Mucosa of gallbladder (tissue), 1 donor: Measurements from ENCODE around the gene TIMM9. TPM values are rescaled to one million over a fixed set of nuclear protein-coding genes. Genes with fewer than 3 reads are reported as not detected.
"Not testable (repeated sequence)": the region's sequence is repeated elsewhere in the genome, so short reads cannot be mapped to it uniquely, and the experiment has no call there.

Source experiments
- DNase-seq: peaks from one replicate; pipeline ENCODE4 v3.0.0-alpha.2; 2020; ENCODE audit warnings: low spot score
- total RNA-seq: library from RNA; stranded (reverse); gene quantifications from one replicate; pipeline ENCODE4 v1.2.1, GENCODE V29; 2021
- donor health status: DM: no; HTN: no; CAD: no.

Gene TIMM9
- 29.8 TPM for total RNA-seq

GRCh38 chr14:58427281-58428117 lies at the start of gene TIMM9, which contains the start of gene KIAA0586:
Gene TIMM9 (minus strand): TSS chr14:58427531. CDS start chr14:58411945, 15,586 bp downstream.
Gene KIAA0586 (plus strand): TSS chr14:58427719. CDS start chr14:58428265, 546 bp downstream.
- peak; percentile 97 for DNase-seq

GRCh38 chr14:58476320-58476719 lies 49.0 kb upstream of the TIMM9 start:
- DNase-seq = no peak

GRCh38 chr14:58469309-58469708 lies 42.0 kb upstream of the TIMM9 start:
- DNase-seq = no peak

GRCh38 chr14:58467575-58467974 lies 40.2 kb upstream of the TIMM9 start:
- no peak for DNase-seq

GRCh38 chr14:58466459-58466858 lies 39.1 kb upstream of the TIMM9 start:
- no peak for DNase-seq

GRCh38 chr14:58465421-58465820 lies 38.1 kb upstream of the TIMM9 start:
- no peak for DNase-seq

GRCh38 chr14:58464652-58465051 lies 37.3 kb upstream of the TIMM9 start:
- no peak for DNase-seq

- DNase-seq = no peak
These were observed 35.8 kb upstream of the TIMM9 start for GRCh38 chr14:58463147-58463546.

GRCh38 chr14:58460772-58461171 lies 33.4 kb upstream of the TIMM9 start:
- DNase-seq = no peak

- no peak for DNase-seq
These were observed 28.4 kb upstream of the TIMM9 start for GRCh38 chr14:58455593-58456265.

- no peak for DNase-seq
These were observed 17.3 kb upstream of the TIMM9 start for GRCh38 chr14:58444627-58445026.

- no peak for DNase-seq
These were observed 12.1 kb upstream of the TIMM9 start for GRCh38 chr14:58439476-58439875.

GRCh38 chr14:58430156-58430555 lies 2.8 kb upstream of the TIMM9 start:
- no peak for DNase-seq

- no peak for DNase-seq
These were observed 870 bp upstream of the TIMM9 start for GRCh38 chr14:58428118-58428683.

- DNase-seq = peak; percentile 45
These were observed 556 bp downstream of the TIMM9 start for GRCh38 chr14:58426670-58427280.

GRCh38 chr14:58416934-58417333 lies 10.4 kb downstream of the TIMM9 start:
- not testable (repeated sequence) for DNase-seq

GRCh38 chr14:58415636-58416547 lies 11.4 kb downstream of the TIMM9 start:
- no peak for DNase-seq

- DNase-seq = no peak
These were observed 12.5 kb downstream of the TIMM9 start for GRCh38 chr14:58414845-58415244.

- DNase-seq = no peak
These were observed 18.6 kb downstream of the TIMM9 start for GRCh38 chr14:58408681-58409215.

GRCh38 chr14:58401587-58401986 lies 25.7 kb downstream of the TIMM9 start:
- DNase-seq = no peak

- no peak for DNase-seq
These were observed 28.4 kb downstream of the TIMM9 start for GRCh38 chr14:58398895-58399294.
